GM12872 (cell line): ENCODE measurements around the gene PUSL1.

Source experiments
- CTCF ChIP-seq: IDR thresholded peaks from 3 replicates; pipeline ENCODE4 v1.5.1; 2011; ENCODE audit warnings: low read depth, mild to moderate bottlenecking, low read length, moderate library complexity; ENCODE audit not compliant: insufficient read depth

PUSL1 gene

GRCh38 chr1:1332031-1332755, 23.8 kb downstream of the PUSL1 start:
- no peak for TF ChIP-seq CTCF

- TF ChIP-seq CTCF: no peak
These were observed 24.5 kb downstream of the PUSL1 start for GRCh38 chr1:1332774-1333480.

- no peak for TF ChIP-seq CTCF
These were observed 25.3 kb downstream of the PUSL1 start for GRCh38 chr1:1333551-1334241.

GRCh38 chr1:1334835-1335234, 26.4 kb downstream of the PUSL1 start:
- TF ChIP-seq CTCF: no peak

- no peak for TF ChIP-seq CTCF
These were observed 26.9 kb downstream of the PUSL1 start for GRCh38 chr1:1335283-1335682.

GRCh38 chr1:1335792-1336248, 27.4 kb downstream of the PUSL1 start:
- TF ChIP-seq CTCF: no peak

GRCh38 chr1:1336446-1336845, 28.0 kb downstream of the PUSL1 start:
- TF ChIP-seq CTCF: no peak
